GM19193 (cell line): Measurements from ENCODE around the gene ZNF318.

ENCODE experiments used
- POLR2A ChIP-seq: IDR thresholded peaks from 4 replicates; pipeline ENCODE4 v1.6.1; 2011; ENCODE audit not compliant: insufficient read depth, insufficient read length; ENCODE audit errors: extremely low read depth

The ZNF318 gene

GRCh38 chr6:43308990-43309477, 60.4 kb downstream of the ZNF318 start:
- TF ChIP-seq POLR2A = no peak

GRCh38 chr6:43308101-43308989, 61.1 kb downstream of the ZNF318 start, which contains the start of gene CRIP3:
Gene CRIP3, minus strand, starts transcription at chr6:43308826. Its CDS starts 34 bp downstream, at chr6:43308792.
- TF ChIP-seq POLR2A = peak; percentile 46

GRCh38 chr6:43307451-43308100, 61.9 kb downstream of the ZNF318 start:
- no peak for TF ChIP-seq POLR2A

DNA sequence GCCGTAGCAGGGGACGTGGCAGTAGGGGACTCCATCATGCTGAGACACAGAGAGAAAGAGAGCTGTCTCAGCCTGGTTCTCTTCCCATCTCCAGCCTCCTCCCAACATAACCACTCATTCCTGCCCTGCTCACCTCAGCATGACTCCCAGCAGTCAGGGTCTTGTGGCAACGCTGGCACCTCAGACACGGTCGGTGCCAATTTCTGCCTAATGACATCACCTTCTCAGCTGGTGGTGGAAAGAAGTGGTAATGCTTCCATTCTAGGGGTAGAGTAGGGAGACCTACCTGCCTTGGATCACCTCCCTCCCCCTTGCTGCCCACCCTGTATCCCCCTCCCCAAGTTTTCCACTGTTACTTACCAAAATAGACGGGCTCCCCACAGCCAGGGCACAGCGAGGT, 63.4 kb downstream of the ZNF318 start:
- no peak for TF ChIP-seq POLR2A

DNA sequence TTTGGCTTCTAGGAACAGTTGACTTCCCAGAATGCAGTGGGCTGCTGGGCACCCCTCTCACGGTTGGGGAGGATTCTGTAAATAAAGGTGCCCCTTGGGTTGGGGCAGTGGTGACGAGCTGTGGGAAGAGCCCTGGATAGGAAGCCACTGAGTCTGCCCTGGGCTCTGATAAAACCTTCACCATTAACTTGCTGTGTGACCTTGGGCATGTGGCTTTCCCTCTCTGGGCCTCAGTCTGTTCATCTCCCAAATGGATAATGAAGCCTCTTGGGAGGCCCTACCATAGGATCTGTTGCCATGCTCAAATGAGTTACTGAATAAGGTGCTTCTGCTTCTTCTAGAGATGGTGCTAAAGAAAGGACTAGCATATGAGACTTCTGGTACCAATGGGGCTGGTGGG, 64.6 kb downstream of the ZNF318 start:
- TF ChIP-seq POLR2A = no peak

- TF ChIP-seq POLR2A = no peak
Measured at GRCh38 chr6:43304361-43304760, 65.1 kb downstream of the ZNF318 start.

DNA sequence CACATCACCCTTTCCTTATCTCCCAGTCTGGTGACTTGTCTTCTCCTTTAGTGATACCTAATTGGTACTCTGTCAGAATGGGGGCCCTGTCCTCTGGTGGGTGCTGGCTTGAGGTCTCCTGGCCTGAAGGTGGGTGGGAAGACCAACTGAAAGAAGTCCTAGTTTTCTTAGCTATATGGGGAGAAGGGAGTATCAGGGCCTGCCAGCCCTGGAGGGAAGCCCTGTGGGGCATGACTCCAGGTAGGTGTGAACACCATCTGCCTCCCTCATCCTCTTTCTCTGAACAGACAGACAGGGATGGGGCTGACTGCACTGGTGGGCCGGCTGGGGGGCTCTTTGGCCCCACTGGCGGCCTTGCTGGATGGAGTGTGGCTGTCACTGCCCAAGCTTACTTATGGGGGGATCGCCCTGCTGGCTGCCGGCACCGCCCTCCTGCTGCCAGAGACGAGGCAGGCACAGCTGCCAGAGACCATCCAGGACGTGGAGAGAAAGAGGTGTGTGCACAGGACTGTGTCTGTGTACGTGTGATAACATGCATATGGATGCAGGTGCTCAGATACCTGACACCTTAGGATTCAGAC, 65.6 kb downstream of the ZNF318 start:
- TF ChIP-seq POLR2A = no peak

- TF ChIP-seq POLR2A = no peak
Measured at GRCh38 chr6:43302126-43302525, 67.3 kb downstream of the ZNF318 start.

DNA sequence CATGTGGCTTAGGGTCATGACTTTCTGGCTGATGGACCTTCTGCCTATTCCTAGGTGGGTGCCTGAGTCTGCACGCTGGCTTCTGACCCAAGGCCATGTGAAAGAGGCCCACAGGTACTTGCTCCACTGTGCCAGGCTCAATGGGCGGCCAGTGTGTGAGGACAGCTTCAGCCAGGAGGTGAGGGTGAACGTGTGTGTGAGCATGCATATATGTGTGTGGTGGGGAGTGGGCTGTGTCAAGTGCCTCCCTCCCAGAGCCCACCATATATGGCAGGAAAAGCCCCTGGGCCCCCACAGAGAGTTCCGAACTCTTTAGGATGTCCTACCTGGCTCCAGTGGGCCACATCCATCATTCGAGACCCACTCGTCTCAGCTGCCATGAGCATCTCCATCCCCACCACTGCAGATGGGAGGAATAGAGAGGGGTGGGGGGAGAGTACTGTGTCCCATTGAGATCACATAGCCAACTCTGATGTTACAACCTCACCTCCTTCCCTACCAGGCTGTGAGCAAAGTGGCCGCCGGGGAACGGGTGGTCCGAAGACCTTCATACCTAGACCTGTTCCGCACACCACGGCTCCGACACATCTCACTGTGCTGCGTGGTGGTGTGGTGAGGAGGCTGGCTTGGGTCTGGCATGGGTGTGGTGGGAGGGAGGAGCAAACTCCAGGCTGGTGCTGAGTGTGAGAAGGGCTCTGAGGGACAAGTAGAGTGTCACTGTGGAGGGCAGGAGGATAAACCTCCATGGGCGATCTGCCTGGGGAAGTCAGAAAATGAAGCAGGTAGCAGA, 68.2 kb downstream of the ZNF318 start:
- TF ChIP-seq POLR2A = no peak

- TF ChIP-seq POLR2A = no peak
Measured at GRCh38 chr6:43299338-43300293, 69.8 kb downstream of the ZNF318 start.

- TF ChIP-seq POLR2A = no peak
Measured at GRCh38 chr6:43298565-43299337, 70.7 kb downstream of the ZNF318 start.

GRCh38 chr6:43297644-43298564, 71.5 kb downstream of the ZNF318 start, which contains the start of gene SLC22A7:
Gene SLC22A7, plus strand, starts transcription at chr6:43298260. Its CDS starts 99 bp downstream, at chr6:43298359.
- no peak for TF ChIP-seq POLR2A

DNA sequence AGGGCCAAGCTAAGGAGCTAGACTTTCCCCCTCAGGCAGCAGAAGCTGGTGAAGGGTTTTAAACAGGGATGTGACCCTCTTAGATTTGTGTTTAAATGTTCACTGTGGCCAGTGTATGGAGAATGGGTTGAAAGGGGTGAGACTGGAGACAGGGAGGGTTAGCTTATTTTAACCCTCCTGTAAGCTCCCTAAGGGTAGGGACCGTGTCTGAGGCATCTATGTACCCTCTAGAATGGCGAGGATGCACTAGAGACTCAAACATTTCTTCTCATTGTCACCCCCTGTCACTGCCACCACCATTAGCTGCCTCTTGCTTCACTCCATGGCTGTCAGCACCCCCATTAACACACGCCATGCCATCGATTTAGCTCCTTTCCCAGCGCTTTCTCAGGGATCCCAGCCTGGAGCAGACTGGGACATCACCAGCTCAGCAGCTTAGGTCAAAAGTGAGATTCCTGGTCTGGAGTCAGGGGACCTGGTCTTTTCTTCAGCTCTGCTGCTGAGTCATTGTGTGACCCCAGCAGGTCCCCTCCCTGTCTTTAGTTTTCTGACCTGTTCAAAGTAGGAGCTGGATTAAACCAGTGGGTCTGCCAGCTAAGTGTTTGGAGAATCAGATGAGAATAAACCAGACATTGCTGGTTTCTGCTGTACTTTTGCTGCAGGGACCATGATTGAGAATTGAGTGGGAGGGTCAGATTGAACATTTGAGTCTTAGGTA, 72.5 kb downstream of the ZNF318 start:
- TF ChIP-seq POLR2A = no peak
